SK-N-SH (cell line): ENCODE results near the gene NDUFB3. TPM values are rescaled to one million over a fixed set of nuclear protein-coding genes. Genes with fewer than 3 reads are reported as not detected.

ENCODE experiments used
- CTCF ChIA-PET: fragments of 300-600, 350-600 bp; formaldehyde crosslinking; extraction: SDS; loops from one replicate; lab custom pipeline; 2021; lab: Yijun Ruan, JAX
- POLR2A ChIA-PET: fragments of 350-600 bp; sonication (Branson Sonifier 250); formaldehyde crosslinking; extraction: SDS; loops from one replicate; lab custom pipeline; 2020; ENCODE audit warnings: antibody characterized with exemption, inconsistent platforms; lab: Yijun Ruan, JAX
- DNase-seq: peaks from one replicate; pipeline ENCODE4 v3.0.0; 2012
- H2AFZ ChIP-seq: fragments of 200-600 bp; sonication (generic); 2 replicates; pipeline ENCODE4 v1.8.1; 2016; ENCODE audit warnings: antibody characterized with exemption, mild to moderate bottlenecking, low read depth
- H3F3A ChIP-seq: fragments of 200-600 bp; sonication (generic); replicated peaks from 2 replicates; pipeline ENCODE3; 2016; ENCODE audit warnings: antibody characterized with exemption, mild to moderate bottlenecking; ENCODE audit not compliant: insufficient read depth
- H3K27ac ChIP-seq, 2 experiments: fragments of 200-500 bp in 1 of 2; fragments of 200-600 bp in 1 of 2; sonication (Bioruptor generic) in 1 of 2; sonication (generic), shearing (Covaris generic) in 1 of 2; 2 replicates each; pipeline versions ENCODE4 v1.5.1 to v1.6.1; 2014 to 2016; ENCODE audit warnings: low read depth in 2 of 2, inconsistent platforms in 1 of 2, low read length in 1 of 2, mild to moderate bottlenecking in 1 of 2, mixed read lengths in 1 of 2
- H3K27me3 ChIP-seq: fragments of 200-600 bp; sonication (generic), shearing (Covaris generic); 2 replicates; pipeline ENCODE4 v1.6.1; 2016; ENCODE audit warnings: mixed run types; ENCODE audit not compliant: insufficient read depth
- H3K36me3 ChIP-seq, 2 experiments: fragments of 200-500 bp in 1 of 2; fragments of 200-600 bp in 1 of 2; sonication (Bioruptor generic) in 1 of 2; sonication (generic) in 1 of 2; replicated peaks in 1 of 2; 2 replicates each; pipeline versions ENCODE3 to v1.5.1; 2014 to 2016; ENCODE audit warnings: low read length in 1 of 2, mild to moderate bottlenecking in 1 of 2; ENCODE audit not compliant: insufficient read depth in 2 of 2, control insufficient read depth in 1 of 2
- H3K4me1 ChIP-seq, 2 experiments: fragments of 200-500 bp in 1 of 2; fragments of 200-600 bp in 1 of 2; sonication (Bioruptor generic) in 1 of 2; sonication (generic), shearing (Covaris generic) in 1 of 2; 2 replicates each; pipeline versions ENCODE4 v1.5.1 to v1.6.1; 2014 to 2016; ENCODE audit warnings: low read depth in 1 of 2, low read length in 1 of 2, mixed run types in 1 of 2; ENCODE audit not compliant: insufficient read depth in 2 of 2, control insufficient read depth in 1 of 2
- H3K4me2 ChIP-seq: fragments of 200-600 bp; sonication (generic), shearing (Covaris generic); 2 replicates; pipeline ENCODE4 v1.6.1; 2017; ENCODE audit warnings: mixed run types
- H3K4me3 ChIP-seq, 2 experiments: fragments of 200-500 bp in 1 of 2; fragments of 200-600 bp in 1 of 2; sonication (Bioruptor generic) in 1 of 2; sonication (generic), shearing (Covaris generic) in 1 of 2; 2 replicates each; pipeline versions ENCODE4 v1.5.1 to v1.8.1; 2014 to 2016; ENCODE audit warnings: low read depth in 2 of 2, inconsistent platforms in 1 of 2, low read length in 1 of 2, mild to moderate bottlenecking in 1 of 2, mixed read lengths in 1 of 2, moderate library complexity in 1 of 2
- H3K79me2 ChIP-seq: fragments of 200-600 bp; sonication (generic); 2 replicates; pipeline ENCODE4 v1.8.1; 2017; ENCODE audit warnings: mild to moderate bottlenecking; ENCODE audit not compliant: insufficient read depth
- H3K9ac ChIP-seq: fragments of 200-600 bp; sonication (generic); 2 replicates; pipeline ENCODE4 v1.6.1; 2017; ENCODE audit warnings: mixed run types
- H3K9me2 ChIP-seq: fragments of 200-600 bp; sonication (generic); 2 replicates; pipeline ENCODE4 v1.6.1; 2017; ENCODE audit warnings: mixed run types
- H3K9me3 ChIP-seq: fragments of 200-600 bp; sonication (generic); 2 replicates; pipeline ENCODE4 v1.6.1; 2017; ENCODE audit warnings: mixed run types, mild to moderate bottlenecking, moderate library complexity
- H4K20me1 ChIP-seq: fragments of 200-600 bp; sonication (generic); 2 replicates; pipeline ENCODE4 v1.6.1; 2017; ENCODE audit warnings: mild to moderate bottlenecking, mixed run types; ENCODE audit not compliant: insufficient read depth
- CHD2 ChIP-seq: fragments of 150-350 bp; IDR thresholded peaks from 2 replicates; pipeline ENCODE4 v1.6.1; 2018; ENCODE audit warnings: low read length; ENCODE audit not compliant: partially characterized antibody
- CTCF ChIP-seq: fragments of 200-600 bp; sonication (generic); IDR thresholded peaks from 2 replicates; pipeline ENCODE4 v1.6.1; 2017; ENCODE audit warnings: antibody characterized with exemption, mild to moderate bottlenecking, moderate library complexity
- EP300 ChIP-seq, 2 experiments: IDR thresholded peaks; 2 replicates each; pipeline versions ENCODE4 v1.4.0 to v1.6.1; 2012; ENCODE audit warnings: borderline replicate concordance in 1 of 2, low read depth in 1 of 2, low read length in 1 of 2
- EZH2phosphoT487 ChIP-seq: fragments of 200-600 bp; sonication (generic); IDR thresholded peaks from 2 replicates; pipeline ENCODE4 v1.6.1; 2017; ENCODE audit warnings: low read depth, mixed run types, mild to moderate bottlenecking, antibody characterized with exemption, moderate library complexity, borderline replicate concordance
- FOSL2 ChIP-seq: IDR thresholded peaks from 2 replicates; pipeline ENCODE4 v1.4.0; 2012; ENCODE audit warnings: low read depth, mild to moderate bottlenecking, moderate library complexity, borderline replicate concordance
- GABPA ChIP-seq: IDR thresholded peaks from 2 replicates; pipeline ENCODE4 v1.4.0; 2012; ENCODE audit warnings: low read depth, mild to moderate bottlenecking
- IRF3 ChIP-seq: fragments of 150-350 bp; IDR thresholded peaks from 2 replicates; pipeline ENCODE4 v1.6.1; 2016; ENCODE audit warnings: mild to moderate bottlenecking, low read depth, low read length
- JUND ChIP-seq: IDR thresholded peaks from 2 replicates; pipeline ENCODE4 v1.4.0; 2012
- MEF2A ChIP-seq: IDR thresholded peaks from 2 replicates; pipeline ENCODE4 v1.4.0; 2012; ENCODE audit warnings: low read depth, borderline replicate concordance
- NFIC ChIP-seq: IDR thresholded peaks from 2 replicates; pipeline ENCODE4 v1.4.0; 2012; ENCODE audit warnings: borderline replicate concordance
- NRF1 ChIP-seq: IDR thresholded peaks from 2 replicates; pipeline ENCODE4 v1.6.1; 2012; ENCODE audit warnings: low read depth, mild to moderate bottlenecking, low read length
- PBX3 ChIP-seq: IDR thresholded peaks from 2 replicates; pipeline ENCODE4; 2012
- RAD21 ChIP-seq: IDR thresholded peaks from 2 replicates; pipeline ENCODE4 v1.6.1; 2012; ENCODE audit warnings: mild to moderate bottlenecking, low read length
- RFX5 ChIP-seq: IDR thresholded peaks from 2 replicates; pipeline ENCODE4 v1.6.1; 2012; ENCODE audit warnings: mild to moderate bottlenecking, improper control_type of control experiment, low read length
- SIN3A ChIP-seq: IDR thresholded peaks from 2 replicates; pipeline ENCODE4 v1.6.1; 2012; ENCODE audit warnings: low read depth, mild to moderate bottlenecking, low read length, moderate library complexity, borderline replicate concordance
- TAF1 ChIP-seq: IDR thresholded peaks from 2 replicates; pipeline ENCODE4 v1.6.1; 2012; ENCODE audit warnings: low read depth, mild to moderate bottlenecking, low read length, moderate library complexity, borderline replicate concordance
- TCF12 ChIP-seq: IDR thresholded peaks from 2 replicates; pipeline ENCODE4 v1.4.0; 2012
- TEAD4 ChIP-seq: IDR thresholded peaks from 2 replicates; pipeline ENCODE4 v1.4.0; 2012; ENCODE audit warnings: mild to moderate bottlenecking, borderline replicate concordance; ENCODE audit not compliant: insufficient read depth
- WGBS: methylation state at CpG from one replicate; pipeline ENCODE4 v1.1.6; 2017; ENCODE audit warnings: low lambda C conversion rate; 5-methylcytosine and 5-hydroxymethylcytosine counted together
- polyA plus RNA-seq, 3 experiments: library from polyadenylated mRNA; depleted of rRNA; stranded (reverse); fragments of >200 nt; gene quantifications; 2 replicates each; pipeline ENCODE4 v1.2.3, GENCODE V29; 2012
- TF ChIP-seq, protein P1 (sequence below): IDR thresholded peaks from 2 replicates; pipeline ENCODE4 v1.4.0; 2012; ENCODE audit warnings: low read depth
- TF ChIP-seq, protein P2 (sequence below): IDR thresholded peaks from 2 replicates; pipeline ENCODE4 v1.4.0; 2012; ENCODE audit warnings: low read depth, borderline replicate concordance

NDUFB3 gene
- polyA plus RNA-seq, 1 of the 3 experiments (the other 2 are of a cell fraction) = 55.9 TPM

DNA sequence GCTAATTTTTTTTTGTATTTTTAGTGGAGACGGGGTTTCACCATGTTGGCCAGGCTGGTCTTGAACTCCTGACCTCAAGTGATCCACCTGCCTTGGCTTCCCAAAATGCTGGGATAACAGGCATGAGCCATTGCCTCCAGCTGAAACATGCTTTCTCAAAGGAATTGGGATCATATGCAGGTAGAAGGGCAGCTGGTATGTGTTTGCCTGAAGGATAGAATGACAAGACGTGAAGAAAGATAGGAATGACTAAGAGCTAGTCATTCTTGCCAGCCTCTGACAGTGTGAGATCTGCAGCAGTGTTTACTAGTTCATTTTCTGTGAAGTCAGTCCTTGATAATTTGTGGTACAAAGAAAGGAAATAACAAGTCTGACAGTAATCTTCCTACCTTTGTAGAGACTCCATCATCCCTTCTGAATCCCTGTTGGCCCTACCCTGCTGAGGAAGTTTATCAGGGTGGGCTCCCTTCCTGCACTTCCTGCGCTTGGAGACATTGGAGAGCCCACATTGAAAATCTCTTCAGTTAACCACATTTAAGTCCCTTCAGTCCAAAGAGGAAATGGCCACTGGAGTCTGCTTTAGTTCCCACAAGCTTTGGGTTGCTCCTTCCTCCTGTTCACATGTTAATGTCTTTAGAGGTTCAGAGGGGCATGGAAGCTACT is 58.9 kb downstream of the NDUFB3 start:
- H3K4me2 ChIP-seq = peak overlapping the region; percentile 61
- peaks cover 94% of the 10 kb centered on the region for H3K79me2 ChIP-seq
- DNase-seq = no peak
- H3K9me2 ChIP-seq = no peaks in the 10 kb centered on the region
- H4K20me1 ChIP-seq = no peaks in the 10 kb centered on the region
- H2AFZ ChIP-seq = no peak overlapping the region
- peak overlapping the region in 1 of 2 experiments; percentile 40; a peak in 2 of 4 replicates for H3K4me3 ChIP-seq
- peak overlapping the region; percentile 64 for H3K9ac ChIP-seq
- H3K9me3 ChIP-seq = no peaks in the 10 kb centered on the region
- CTCF ChIA-PET = interaction anchor here (1.5 to 2.6 kb wide), 3 partner anchors 28 to 47 kb away, joined by 3 to 8 read pairs (median 4); no protein-coding TSS in a partner anchor
- TF ChIP-seq TCF12 (peak; percentile 91), JUND (peak; percentile 82), PBX3 (peak; percentile 88), NFIC (peak; percentile 41; the same call in 1 of the 2 replicates), EP300 (IDR thresholded peaks at IDR 0.05; ENCODE audit: borderline replicate concordance in 1 of 2, low read depth in 1 of 2, low read length in 1 of 2) (peak in 1 of 2 experiments; percentile 57; a peak in 1 of 4 replicates), EZH2phosphoT487 (no peak), FOSL2 (peak; percentile 84; the same call in 1 of the 2 replicates), GABPA (no peak)
- TF ChIP-seq, protein P1, sequence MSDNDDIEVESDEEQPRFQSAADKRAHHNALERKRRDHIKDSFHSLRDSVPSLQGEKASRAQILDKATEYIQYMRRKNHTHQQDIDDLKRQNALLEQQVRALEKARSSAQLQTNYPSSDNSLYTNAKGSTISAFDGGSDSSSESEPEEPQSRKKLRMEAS = peak; percentile 61; the same call in 1 of the 2 replicates
- peaks cover 45% of the 10 kb centered on the region for H3F3A ChIP-seq
- H3K27me3 ChIP-seq = no peaks in the 10 kb centered on the region
- peaks cover 3 to 16% of the 10 kb centered on the region in 2 experiments for H3K36me3 ChIP-seq
- 62% methylated on average over 3 of the region's 3 CpGs for WGBS
- POLR2A ChIA-PET = no interaction called here
- H3K4me1 ChIP-seq = peaks cover 22 to 58% of the 10 kb centered on the region in 2 experiments
- H3K27ac ChIP-seq = peak overlapping the region; percentile 7 to 96; a peak in 3 of 4 replicates

DNA sequence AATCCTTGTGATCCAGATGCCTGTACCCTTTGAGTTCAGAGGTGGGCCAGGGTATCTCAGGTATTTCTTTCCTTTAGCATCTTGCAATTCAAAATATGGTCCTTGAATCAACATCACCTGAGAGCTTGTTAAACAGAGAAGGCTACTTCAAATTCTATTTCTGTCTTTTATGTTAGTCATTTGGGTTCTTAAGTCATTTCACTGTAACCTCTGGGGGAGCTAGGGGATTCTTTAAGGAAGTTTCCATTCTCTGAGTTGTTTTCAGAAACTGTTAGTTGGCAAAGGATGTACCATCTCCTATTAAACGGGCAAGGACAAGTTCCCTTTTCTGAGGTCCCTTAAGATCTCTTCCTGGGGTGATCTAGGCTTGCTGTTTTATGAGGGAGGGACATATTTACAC is 60.7 kb downstream of the NDUFB3 start:
- Histone ChIP-seq H3K9me2 (no peaks in the 10 kb centered on the region), H3K9ac (peak overlapping the region; percentile 27), H3K27ac (peak overlapping the region in 1 of 2 experiments; percentile 96; a peak in 2 of 4 replicates), H3K27me3 (no peaks in the 10 kb centered on the region), H3K4me3 (no peak overlapping the region), H2AFZ (no peak overlapping the region), H3K4me2 (peak overlapping the region; percentile 8; the same call in 1 of the 2 replicates), H4K20me1 (no peaks in the 10 kb centered on the region), H3K79me2 (peaks cover 93% of the 10 kb centered on the region), H3K4me1 (peaks cover 10 to 40% of the 10 kb centered on the region in 2 experiments), H3F3A (peaks cover 34% of the 10 kb centered on the region), H3K36me3 (peaks cover 16 to 26% of the 10 kb centered on the region in 2 experiments), H3K9me3 (no peaks in the 10 kb centered on the region)
- no peak for DNase-seq
- 73% methylated on average over 1 of the region's 1 CpG for WGBS
- ChIA-PET POLR2A (no interaction called here), CTCF (interaction anchor here (2.6 kb wide), 1 partner anchor 26 kb away, joined by 8 read pairs; no protein-coding TSS in a partner anchor)
- TF ChIP-seq IRF3 (no peak), RFX5 (no peak), MEF2A (no peak), TAF1 (no peak), RAD21 (no peak), NRF1 (no peak), FOSL2 (no peak), PBX3 (no peak), TEAD4 (no peak), CTCF (no peak), CHD2 (no peak), SIN3A (no peak)
- TF ChIP-seq, protein P2, sequence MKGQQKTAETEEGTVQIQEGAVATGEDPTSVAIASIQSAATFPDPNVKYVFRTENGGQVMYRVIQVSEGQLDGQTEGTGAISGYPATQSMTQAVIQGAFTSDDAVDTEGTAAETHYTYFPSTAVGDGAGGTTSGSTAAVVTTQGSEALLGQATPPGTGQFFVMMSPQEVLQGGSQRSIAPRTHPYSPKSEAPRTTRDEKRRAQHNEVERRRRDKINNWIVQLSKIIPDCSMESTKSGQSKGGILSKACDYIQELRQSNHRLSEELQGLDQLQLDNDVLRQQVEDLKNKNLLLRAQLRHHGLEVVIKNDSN = no peak
